Testis (tissue), 2 donors: ENCODE data around the gene RFPL2.
"Not testable (repeated sequence)": the region's sequence is repeated elsewhere in the genome, so short reads cannot be mapped to it uniquely, and the experiment has no call there.

Source experiments
- POLR2A ChIP-seq: fragments of 450-650 bp; IDR thresholded peaks from one replicate; pipeline ENCODE4 v1.6.1; 2017; ENCODE audit warnings: antibody characterized with exemption, mild to moderate bottlenecking, moderate library complexity
- TF ChIP-seq, protein P1 (sequence below), 3 experiments: fragments of 450-650 bp in 2 of 3; fragments of 200-600 bp in 1 of 3; sonication (generic) in 1 of 3; IDR thresholded peaks; one replicate each; pipeline ENCODE4 v1.5.1; 2016 to 2019; ENCODE audit warnings: antibody characterized with exemption in 3 of 3, mild to moderate bottlenecking in 2 of 3, moderate library complexity in 1 of 3

DNA sequence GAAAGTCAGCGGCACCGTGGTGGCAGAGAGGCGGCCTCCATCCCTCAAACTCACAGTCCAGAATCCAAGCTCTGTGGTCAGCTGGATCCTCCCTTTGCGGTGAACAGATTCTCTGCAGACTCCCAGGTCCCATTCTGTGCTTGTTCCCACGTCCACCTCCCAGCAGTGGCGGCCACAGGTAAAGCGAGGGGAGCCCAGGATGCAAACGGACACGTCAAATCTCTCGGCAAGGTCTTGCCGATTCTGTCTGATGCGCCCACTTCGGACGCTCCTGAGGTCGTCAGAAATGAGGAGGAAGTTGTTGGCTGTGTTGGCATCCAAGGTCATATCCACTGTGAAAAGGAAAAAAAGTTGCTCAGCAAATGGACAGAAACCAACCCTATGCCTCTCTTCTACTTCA is 13.9 kb downstream of the RFPL2 start:
- TF ChIP-seq, protein P1, sequence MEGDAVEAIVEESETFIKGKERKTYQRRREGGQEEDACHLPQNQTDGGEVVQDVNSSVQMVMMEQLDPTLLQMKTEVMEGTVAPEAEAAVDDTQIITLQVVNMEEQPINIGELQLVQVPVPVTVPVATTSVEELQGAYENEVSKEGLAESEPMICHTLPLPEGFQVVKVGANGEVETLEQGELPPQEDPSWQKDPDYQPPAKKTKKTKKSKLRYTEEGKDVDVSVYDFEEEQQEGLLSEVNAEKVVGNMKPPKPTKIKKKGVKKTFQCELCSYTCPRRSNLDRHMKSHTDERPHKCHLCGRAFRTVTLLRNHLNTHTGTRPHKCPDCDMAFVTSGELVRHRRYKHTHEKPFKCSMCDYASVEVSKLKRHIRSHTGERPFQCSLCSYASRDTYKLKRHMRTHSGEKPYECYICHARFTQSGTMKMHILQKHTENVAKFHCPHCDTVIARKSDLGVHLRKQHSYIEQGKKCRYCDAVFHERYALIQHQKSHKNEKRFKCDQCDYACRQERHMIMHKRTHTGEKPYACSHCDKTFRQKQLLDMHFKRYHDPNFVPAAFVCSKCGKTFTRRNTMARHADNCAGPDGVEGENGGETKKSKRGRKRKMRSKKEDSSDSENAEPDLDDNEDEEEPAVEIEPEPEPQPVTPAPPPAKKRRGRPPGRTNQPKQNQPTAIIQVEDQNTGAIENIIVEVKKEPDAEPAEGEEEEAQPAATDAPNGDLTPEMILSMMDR (IDR thresholded peaks at IDR 0.05) = not testable (repeated sequence)
- TF ChIP-seq POLR2A = not testable (repeated sequence)
